H1 (cell line): Measurements from ENCODE around the gene ZNF346. TPM values are rescaled to one million over a fixed set of nuclear protein-coding genes. Genes with fewer than 3 reads are reported as not detected.

Source experiments
- ATF2 ChIP-seq: IDR thresholded peaks from 2 replicates; pipeline ENCODE4 v1.6.1; 2012; ENCODE audit warnings: low read length, inconsistent platforms
- BCL11A ChIP-seq, 2 experiments: IDR thresholded peaks; one replicate each; pipeline ENCODE4 v1.6.1; 2011; ENCODE audit warnings: low read depth in 2 of 2, low read length in 2 of 2, mild to moderate bottlenecking in 2 of 2
- BRCA1 ChIP-seq: IDR thresholded peaks from 2 replicates; pipeline ENCODE4 v1.6.1; 2012; ENCODE audit warnings: low read depth, low read length, improper control_type of control experiment
- CBX5 ChIP-seq: fragments of 300-800, 300-1000 bp; sonication (generic); IDR thresholded peaks from 2 replicates; pipeline ENCODE4 v1.7.1; 2016; ENCODE audit warnings: antibody characterized with exemption, low read length, low read depth
- CHD7 ChIP-seq: fragments of 300-600 bp; sonication (generic); IDR thresholded peaks from 2 replicates; pipeline ENCODE4 v1.7.1; 2012; ENCODE audit warnings: low read length, moderate library complexity, mild to moderate bottlenecking, inconsistent platforms; ENCODE audit not compliant: insufficient replicate concordance
- HDAC2 ChIP-seq, 2 experiments: fragments of 300-600 bp in 1 of 2; sonication (generic) in 1 of 2; IDR thresholded peaks; 2 replicates each; pipeline ENCODE4 v1.6.1; 2011 to 2012; ENCODE audit warnings: low read depth in 2 of 2, low read length in 2 of 2, mild to moderate bottlenecking in 2 of 2, moderate library complexity in 2 of 2, borderline replicate concordance in 1 of 2, inconsistent platforms in 1 of 2
- HDAC6 ChIP-seq: IDR thresholded peaks from one replicate; pipeline ENCODE4 v1.7.1; 2012; ENCODE audit warnings: low read depth, mild to moderate bottlenecking, inconsistent platforms, low read length, moderate library complexity
- JUND ChIP-seq: IDR thresholded peaks from 2 replicates; pipeline ENCODE4 v1.6.1; 2011; ENCODE audit warnings: mild to moderate bottlenecking, improper control_type of control experiment, low read length
- MAFK ChIP-seq: IDR thresholded peaks from 2 replicates; pipeline ENCODE4 v1.6.1; 2012; ENCODE audit warnings: low read depth, mild to moderate bottlenecking, improper control_type of control experiment, low read length
- polyA plus RNA-seq, 7 experiments: library from polyadenylated mRNA; depleted of rRNA in 3 of 7; stranded (reverse) in 5 of 7; unstranded in 2 of 7; fragments of >200 nt in 5 of 7; fragments of 200-250 nt in 2 of 7; gene quantifications; 1 replicate in 5 of 7; 2 replicates in 1 of 7; 4 replicates in 1 of 7; pipeline versions ENCODE4 v1.2.1 to v1.2.3, GENCODE V29; 2011 to 2013; ENCODE audit warnings: missing spikeins in 2 of 7, mixed read lengths in 2 of 7
- total RNA-seq: library from RNA; stranded (reverse); fragmentation: NEBNext Ultra II Directional; extraction: Animal tissue kit (Norgen Biotek cat#: 25700); gene quantifications from 2 replicates; pipeline ENCODE4 v1.2.1, GENCODE V29; 2021

Gene ZNF346
- total and polyA plus RNA-seq, 2 of the 8 experiments (the other 6 are each of a cell fraction or from before 2014, with no cell fraction given), result 19.9 to 20.8 TPM

GRCh38 chr5:177003649-177004048 lies 18.8 kb upstream of the ZNF346 start (continued):
- TF ChIP-seq CHD7, result no peak
- no peak for TF ChIP-seq HDAC2 (IDR thresholded peaks at IDR 0.05; ENCODE audit: borderline replicate concordance in 1 of 2, low read depth in 2 of 2, low read length in 2 of 2)
- TF ChIP-seq CBX5, result no peak
- TF ChIP-seq MAFK, result no peak
- TF ChIP-seq BRCA1, result no peak
- no peak for TF ChIP-seq ATF2
- no peak for TF ChIP-seq BCL11A (IDR thresholded peaks at IDR 0.05; ENCODE audit: low read depth in 2 of 2, low read length in 2 of 2)
- TF ChIP-seq HDAC6, result no peak
- TF ChIP-seq JUND, result no peak
